HepG2 (cell line): Measurements from ENCODE around the gene UNC93A. TPM values are rescaled to one million over a fixed set of nuclear protein-coding genes. Genes with fewer than 3 reads are reported as not detected.

ENCODE experiments used
- AGO1 ChIP-seq: fragments of 200-400 bp; formaldehyde crosslinking; IDR thresholded peaks from 2 replicates; pipeline ENCODE4 v1.6.1; 2017; ENCODE audit warnings: mild to moderate bottlenecking, low read depth, low read length, moderate library complexity; ENCODE audit not compliant: poor library complexity, severe bottlenecking
- CBX1 ChIP-seq: IDR thresholded peaks from one replicate; pipeline ENCODE4 v1.6.1; 2016; ENCODE audit warnings: antibody characterized with exemption, low read depth
- FOXO1 ChIP-seq: sonication (generic); formaldehyde crosslinking; IDR thresholded peaks from 2 replicates; pipeline ENCODE4 v1.4.0; 2020; ENCODE audit warnings: missing genetic modification reagents
- IKZF4 ChIP-seq: sonication (generic); formaldehyde crosslinking; IDR thresholded peaks from 2 replicates; pipeline ENCODE4 v1.5.1; 2020; ENCODE audit warnings: borderline replicate concordance, mild to moderate bottlenecking, low read depth, missing genetic modification reagents; ENCODE audit errors: not compliant biosample characterization
- NFYB ChIP-seq: sonication (generic); formaldehyde crosslinking; IDR thresholded peaks from 2 replicates; pipeline ENCODE4 v1.4.0; 2020; ENCODE audit warnings: missing genetic modification reagents
- PHF21A ChIP-seq: sonication (generic); formaldehyde crosslinking; IDR thresholded peaks from 2 replicates; pipeline ENCODE4 v1.5.0; 2020; ENCODE audit warnings: mild to moderate bottlenecking, missing genetic modification reagents
- SIN3B ChIP-seq: fragments of 150-350 bp; IDR thresholded peaks from 2 replicates; pipeline ENCODE4 v1.6.1; 2014; ENCODE audit warnings: low read length
- SKIL ChIP-seq: sonication (generic); formaldehyde crosslinking; IDR thresholded peaks from 2 replicates; pipeline ENCODE4 v1.8.0; 2022; ENCODE audit warnings: missing genetic modification reagents, mild to moderate bottlenecking, moderate library complexity, borderline replicate concordance
- SNAPC2 ChIP-seq: sonication (generic); formaldehyde crosslinking; IDR thresholded peaks from 2 replicates; pipeline ENCODE4 v1.8.1; 2022; ENCODE audit warnings: mild to moderate bottlenecking, missing genetic modification reagents
- SSRP1 ChIP-seq: IDR thresholded peaks from 2 replicates; pipeline ENCODE4 v1.6.1; 2016; ENCODE audit warnings: control low read depth
- TARDBP ChIP-seq: sonication (generic); formaldehyde crosslinking; IDR thresholded peaks from 2 replicates; pipeline ENCODE4 v1.8.0; 2022; ENCODE audit warnings: mild to moderate bottlenecking, missing genetic modification reagents
- ZFP37 ChIP-seq: sonication (generic); formaldehyde crosslinking; IDR thresholded peaks from 2 replicates; pipeline ENCODE4 v1.4.0; 2020; ENCODE audit warnings: missing genetic modification reagents, borderline replicate concordance
- ZNF180 ChIP-seq: sonication (generic); formaldehyde crosslinking; IDR thresholded peaks from 2 replicates; pipeline ENCODE4 v1.4.0; 2020; ENCODE audit warnings: low read depth, missing genetic modification reagents, borderline replicate concordance
- ZNF441 ChIP-seq: sonication (generic); formaldehyde crosslinking; IDR thresholded peaks from 2 replicates; pipeline ENCODE4 v1.7.0; 2021; ENCODE audit warnings: missing genetic modification reagents, borderline replicate concordance
- ZNF484 ChIP-seq: sonication (generic); formaldehyde crosslinking; IDR thresholded peaks from 2 replicates; pipeline ENCODE4 v1.5.1; 2020; ENCODE audit warnings: mild to moderate bottlenecking, low read depth, missing genetic modification reagents, borderline replicate concordance
- ZNF556 ChIP-seq: sonication (generic); formaldehyde crosslinking; IDR thresholded peaks from 2 replicates; pipeline ENCODE4 v1.4.0; 2020; ENCODE audit warnings: mild to moderate bottlenecking, missing genetic modification reagents, borderline replicate concordance
- polyA plus RNA-seq, 8 experiments: library from polyadenylated mRNA; depleted of rRNA in 3 of 8; stranded (reverse) in 7 of 8; unstranded in 1 of 8; fragments of >200 nt; fragmentation: Illumina TruSeq in 4 of 8; extraction: Trizol in 4 of 8; gene quantifications; 2 replicates each; pipeline versions ENCODE4 v1.2.1 to v1.2.3, GENCODE V29; 2011 to 2016; ENCODE audit warnings: low read depth in 4 of 8, missing spikeins in 1 of 8, mixed read lengths in 1 of 8; ENCODE audit not compliant: insufficient read depth in 1 of 8
- total RNA-seq, 5 experiments: library from RNA; depleted of rRNA; stranded (reverse); fragments of >200 nt; fragmentation: Illumina TruSeq; extraction: Trizol; gene quantifications; 2 replicates each; pipeline ENCODE4 v1.2.3, GENCODE V29; 2016; ENCODE audit warnings: low read depth in 1 of 5
- TF ChIP-seq, protein P1 (sequence below): sonication (generic); formaldehyde crosslinking; IDR thresholded peaks from 2 replicates; pipeline ENCODE4 v1.5.0; 2020; ENCODE audit warnings: missing genetic modification reagents
- TF ChIP-seq, protein P2 (sequence below): sonication (generic); formaldehyde crosslinking; conservative IDR thresholded peaks from 2 replicates; pipeline ENCODE4 v1.4.0; 2020; ENCODE audit warnings: missing genetic modification reagents
- TF ChIP-seq, protein P3 (sequence below): sonication (generic); formaldehyde crosslinking; IDR thresholded peaks from 2 replicates; pipeline ENCODE4 v1.4.0; 2020; ENCODE audit warnings: missing genetic modification reagents

UNC93A gene
- total and polyA plus RNA-seq, 2 of the 13 experiments (the other 11 are each of a cell fraction or from before 2014, with no cell fraction given): 11.0 to 42.7 TPM

GRCh38 chr6:167314180-167314821, 23.2 kb downstream of the UNC93A start (continued):
- TF ChIP-seq, protein P1, sequence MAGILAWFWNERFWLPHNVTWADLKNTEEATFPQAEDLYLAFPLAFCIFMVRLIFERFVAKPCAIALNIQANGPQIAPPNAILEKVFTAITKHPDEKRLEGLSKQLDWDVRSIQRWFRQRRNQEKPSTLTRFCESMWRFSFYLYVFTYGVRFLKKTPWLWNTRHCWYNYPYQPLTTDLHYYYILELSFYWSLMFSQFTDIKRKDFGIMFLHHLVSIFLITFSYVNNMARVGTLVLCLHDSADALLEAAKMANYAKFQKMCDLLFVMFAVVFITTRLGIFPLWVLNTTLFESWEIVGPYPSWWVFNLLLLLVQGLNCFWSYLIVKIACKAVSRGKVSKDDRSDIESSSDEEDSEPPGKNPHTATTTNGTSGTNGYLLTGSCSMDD (CRISPR knock-in tag): no peak
- no peak for TF ChIP-seq NFYB (CRISPR knock-in tag)
- TF ChIP-seq ZNF484 (CRISPR knock-in tag): no peak
- no peak for TF ChIP-seq CBX1
- TF ChIP-seq IKZF4: no peak
- TF ChIP-seq, protein P2, sequence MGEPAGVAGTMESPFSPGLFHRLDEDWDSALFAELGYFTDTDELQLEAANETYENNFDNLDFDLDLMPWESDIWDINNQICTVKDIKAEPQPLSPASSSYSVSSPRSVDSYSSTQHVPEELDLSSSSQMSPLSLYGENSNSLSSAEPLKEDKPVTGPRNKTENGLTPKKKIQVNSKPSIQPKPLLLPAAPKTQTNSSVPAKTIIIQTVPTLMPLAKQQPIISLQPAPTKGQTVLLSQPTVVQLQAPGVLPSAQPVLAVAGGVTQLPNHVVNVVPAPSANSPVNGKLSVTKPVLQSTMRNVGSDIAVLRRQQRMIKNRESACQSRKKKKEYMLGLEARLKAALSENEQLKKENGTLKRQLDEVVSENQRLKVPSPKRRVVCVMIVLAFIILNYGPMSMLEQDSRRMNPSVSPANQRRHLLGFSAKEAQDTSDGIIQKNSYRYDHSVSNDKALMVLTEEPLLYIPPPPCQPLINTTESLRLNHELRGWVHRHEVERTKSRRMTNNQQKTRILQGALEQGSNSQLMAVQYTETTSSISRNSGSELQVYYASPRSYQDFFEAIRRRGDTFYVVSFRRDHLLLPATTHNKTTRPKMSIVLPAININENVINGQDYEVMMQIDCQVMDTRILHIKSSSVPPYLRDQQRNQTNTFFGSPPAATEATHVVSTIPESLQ (CRISPR knock-in tag): no peak
- TF ChIP-seq SNAPC2 (CRISPR knock-in tag): no peak
- 0 out of 2 replicates have a peak, but pooled peaks have one; percentile 33 for TF ChIP-seq TARDBP (CRISPR knock-in tag)
- no peak for TF ChIP-seq ZNF180 (CRISPR knock-in tag)
- TF ChIP-seq, protein P3, sequence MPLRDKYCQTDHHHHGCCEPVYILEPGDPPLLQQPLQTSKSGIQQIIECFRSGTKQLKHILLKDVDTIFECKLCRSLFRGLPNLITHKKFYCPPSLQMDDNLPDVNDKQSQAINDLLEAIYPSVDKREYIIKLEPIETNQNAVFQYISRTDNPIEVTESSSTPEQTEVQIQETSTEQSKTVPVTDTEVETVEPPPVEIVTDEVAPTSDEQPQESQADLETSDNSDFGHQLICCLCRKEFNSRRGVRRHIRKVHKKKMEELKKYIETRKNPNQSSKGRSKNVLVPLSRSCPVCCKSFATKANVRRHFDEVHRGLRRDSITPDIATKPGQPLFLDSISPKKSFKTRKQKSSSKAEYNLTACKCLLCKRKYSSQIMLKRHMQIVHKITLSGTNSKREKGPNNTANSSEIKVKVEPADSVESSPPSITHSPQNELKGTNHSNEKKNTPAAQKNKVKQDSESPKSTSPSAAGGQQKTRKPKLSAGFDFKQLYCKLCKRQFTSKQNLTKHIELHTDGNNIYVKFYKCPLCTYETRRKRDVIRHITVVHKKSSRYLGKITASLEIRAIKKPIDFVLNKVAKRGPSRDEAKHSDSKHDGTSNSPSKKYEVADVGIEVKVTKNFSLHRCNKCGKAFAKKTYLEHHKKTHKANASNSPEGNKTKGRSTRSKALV: no peak
- TF ChIP-seq ZFP37: no peak
- TF ChIP-seq ZNF556 (CRISPR knock-in tag): no peak
- no peak for TF ChIP-seq SKIL (CRISPR knock-in tag)
- no peak for TF ChIP-seq FOXO1
- 0 out of 2 replicates have a peak, but pooled peaks have one; percentile 27 for TF ChIP-seq ZNF441
- no peak for TF ChIP-seq AGO1
- no peak for TF ChIP-seq SIN3B
- no peak for TF ChIP-seq SSRP1
- TF ChIP-seq PHF21A (CRISPR knock-in tag): no peak
